C4-2B (cell line): ENCODE measurements around the gene ENPP3.
"Not testable (repeated sequence)": the region's sequence is repeated elsewhere in the genome, so short reads cannot be mapped to it uniquely, and the experiment has no call there.

Experiments
- H3K27ac ChIP-seq: fragments of 450-650 bp; 2 replicates; pipeline ENCODE4 v1.5.1; 2017
- ZFX ChIP-seq: fragments of 450-650 bp; IDR thresholded peaks from 2 replicates; pipeline ENCODE4 v1.6.1; 2017
- TF ChIP-seq, protein P1 (sequence below): fragments of 450-650 bp; conservative IDR thresholded peaks from 2 replicates; pipeline ENCODE4 v1.5.1; 2017; ENCODE audit warnings: mild to moderate bottlenecking

ENPP3 gene

DNA sequence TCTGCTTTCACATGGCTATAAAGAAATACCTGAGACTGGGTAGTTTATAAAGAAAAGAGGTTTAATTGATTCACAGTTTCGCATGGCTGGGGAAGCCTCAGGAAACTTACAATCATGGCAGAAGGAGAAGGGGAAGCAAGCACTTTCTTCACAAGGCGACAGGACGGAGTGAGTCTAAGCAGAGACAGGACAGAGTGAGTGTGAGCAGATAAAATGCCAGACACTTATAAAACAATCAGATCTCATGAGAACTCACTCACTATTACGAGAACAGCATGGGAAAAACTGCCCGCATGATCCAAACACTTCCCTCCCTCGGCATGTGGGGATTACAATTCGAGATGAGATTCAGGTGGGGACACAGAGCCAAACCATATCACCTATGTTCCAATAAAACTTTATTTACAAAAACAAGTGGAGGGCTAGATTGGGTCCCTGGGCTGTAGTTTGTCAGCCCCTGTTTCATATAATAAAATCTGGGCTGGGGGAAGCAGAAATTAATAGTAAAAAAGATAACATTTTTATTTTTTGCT is 110.8 kb downstream of the ENPP3 start:
- TF ChIP-seq, protein P1, sequence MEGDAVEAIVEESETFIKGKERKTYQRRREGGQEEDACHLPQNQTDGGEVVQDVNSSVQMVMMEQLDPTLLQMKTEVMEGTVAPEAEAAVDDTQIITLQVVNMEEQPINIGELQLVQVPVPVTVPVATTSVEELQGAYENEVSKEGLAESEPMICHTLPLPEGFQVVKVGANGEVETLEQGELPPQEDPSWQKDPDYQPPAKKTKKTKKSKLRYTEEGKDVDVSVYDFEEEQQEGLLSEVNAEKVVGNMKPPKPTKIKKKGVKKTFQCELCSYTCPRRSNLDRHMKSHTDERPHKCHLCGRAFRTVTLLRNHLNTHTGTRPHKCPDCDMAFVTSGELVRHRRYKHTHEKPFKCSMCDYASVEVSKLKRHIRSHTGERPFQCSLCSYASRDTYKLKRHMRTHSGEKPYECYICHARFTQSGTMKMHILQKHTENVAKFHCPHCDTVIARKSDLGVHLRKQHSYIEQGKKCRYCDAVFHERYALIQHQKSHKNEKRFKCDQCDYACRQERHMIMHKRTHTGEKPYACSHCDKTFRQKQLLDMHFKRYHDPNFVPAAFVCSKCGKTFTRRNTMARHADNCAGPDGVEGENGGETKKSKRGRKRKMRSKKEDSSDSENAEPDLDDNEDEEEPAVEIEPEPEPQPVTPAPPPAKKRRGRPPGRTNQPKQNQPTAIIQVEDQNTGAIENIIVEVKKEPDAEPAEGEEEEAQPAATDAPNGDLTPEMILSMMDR: no peak
- TF ChIP-seq ZFX: no peak
- no peak overlapping the region for H3K27ac ChIP-seq

DNA sequence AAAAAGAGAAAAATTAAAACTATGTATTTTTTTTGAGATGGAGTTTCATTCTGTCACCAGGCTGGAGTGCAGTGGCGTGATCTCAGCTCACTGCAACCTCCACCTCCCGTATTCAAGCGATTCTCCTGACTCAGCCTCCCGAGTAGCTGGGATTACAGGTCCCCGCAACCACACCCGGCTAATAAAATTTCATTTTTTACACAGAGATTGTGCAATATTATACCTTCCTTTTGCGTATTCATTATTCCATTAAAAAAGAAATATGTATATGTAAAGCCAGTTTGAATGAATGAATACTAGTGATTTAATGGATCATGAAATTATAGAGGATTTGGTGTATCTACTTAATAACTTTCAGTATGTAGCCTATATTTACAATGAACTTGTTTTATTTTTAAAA is 111.9 kb downstream of the ENPP3 start:
- TF ChIP-seq, protein P1: no peak
- no peak for TF ChIP-seq ZFX
- no peak overlapping the region for H3K27ac ChIP-seq

- H3K27ac ChIP-seq: not testable (repeated sequence)
Observed at GRCh38 chr6:131751012-131751715, 114.1 kb downstream of the ENPP3 start.

- H3K27ac ChIP-seq: no peak overlapping the region
- no peak for TF ChIP-seq ZFX
- TF ChIP-seq, protein P1: no peak
Observed at GRCh38 chr6:131754088-131754487, 117.0 kb downstream of the ENPP3 start.

- TF ChIP-seq, protein P1: no peak
- no peak for TF ChIP-seq ZFX
- no peak overlapping the region for H3K27ac ChIP-seq
Observed at GRCh38 chr6:131754715-131755567, 117.8 kb downstream of the ENPP3 start.

DNA sequence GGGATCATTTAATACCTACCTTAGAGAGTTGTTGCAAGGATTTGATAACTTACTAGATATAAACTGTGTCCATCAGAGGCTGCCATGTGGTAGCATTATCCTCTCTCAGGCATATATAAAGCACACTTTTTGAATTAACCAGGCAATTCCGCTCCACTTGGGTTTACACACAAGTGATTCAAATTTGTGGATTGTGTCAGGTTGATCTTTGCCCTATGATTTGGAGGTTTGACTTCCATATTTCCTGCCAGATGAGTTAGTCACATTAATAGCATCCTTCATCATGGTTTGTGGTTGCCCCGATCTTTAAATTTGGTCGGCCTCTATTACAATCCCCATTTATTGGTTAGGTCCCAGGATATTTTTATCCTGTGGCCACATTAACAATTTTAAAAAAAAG is 118.5 kb downstream of the ENPP3 start:
- TF ChIP-seq ZFX: no peak
- TF ChIP-seq, protein P1: no peak
- no peak overlapping the region for H3K27ac ChIP-seq

DNA sequence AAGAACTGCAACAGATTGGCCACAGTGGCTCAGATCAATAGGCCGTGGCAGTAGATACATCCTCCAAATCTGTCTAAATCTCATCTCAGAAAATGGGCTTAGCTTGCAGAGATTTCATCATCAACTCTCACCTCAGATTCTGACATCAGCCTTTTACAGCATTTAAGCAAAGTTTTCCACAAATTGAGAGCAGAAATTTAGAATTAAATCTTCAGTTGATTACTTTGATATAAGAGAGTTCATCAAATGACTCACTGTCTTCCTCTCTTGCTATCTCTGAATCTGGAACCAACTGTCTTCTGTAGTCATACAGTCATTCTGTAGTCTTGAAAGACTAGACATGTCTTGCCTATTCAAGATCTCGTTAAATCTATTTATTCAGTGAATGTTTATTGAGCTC is 118.9 kb downstream of the ENPP3 start:
- TF ChIP-seq, protein P1: no peak
- no peak for TF ChIP-seq ZFX

More for the DNA sequence above, 118.9 kb downstream of the ENPP3 start:
- H3K27ac ChIP-seq: no peak overlapping the region
